HG02571 (cell line): ENCODE data around the gene CAMK1G.

ENCODE experiments used
- ATAC-seq: cut with Tn5 transposase; IDR thresholded peaks from one replicate; pipeline ENCODE4 v1.9.1; 2021; ENCODE audit warnings: mild to moderate bottlenecking, moderate library complexity; ENCODE audit not compliant: unreplicated experiment

The CAMK1G gene

DNA sequence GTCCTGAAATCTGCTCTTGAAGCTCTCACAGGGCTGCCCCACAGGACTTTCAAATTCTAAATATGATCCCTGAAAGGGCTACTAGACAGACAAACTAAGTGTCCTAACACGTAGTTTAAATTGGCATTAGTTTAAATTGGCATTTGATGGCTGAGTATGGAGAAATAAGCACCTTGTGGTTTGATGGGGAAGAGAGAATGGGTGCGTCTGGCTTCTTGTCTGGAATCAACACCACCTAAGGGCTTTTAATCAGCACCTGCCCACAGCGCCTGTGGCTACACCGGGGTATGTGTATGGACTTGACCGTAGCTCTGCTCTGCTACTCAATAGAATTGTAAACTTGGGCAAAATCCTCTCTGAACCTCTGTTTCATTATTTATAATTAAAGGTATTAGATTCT, 74.4 kb downstream of the CAMK1G start:
- ATAC-seq, result no peak

DNA sequence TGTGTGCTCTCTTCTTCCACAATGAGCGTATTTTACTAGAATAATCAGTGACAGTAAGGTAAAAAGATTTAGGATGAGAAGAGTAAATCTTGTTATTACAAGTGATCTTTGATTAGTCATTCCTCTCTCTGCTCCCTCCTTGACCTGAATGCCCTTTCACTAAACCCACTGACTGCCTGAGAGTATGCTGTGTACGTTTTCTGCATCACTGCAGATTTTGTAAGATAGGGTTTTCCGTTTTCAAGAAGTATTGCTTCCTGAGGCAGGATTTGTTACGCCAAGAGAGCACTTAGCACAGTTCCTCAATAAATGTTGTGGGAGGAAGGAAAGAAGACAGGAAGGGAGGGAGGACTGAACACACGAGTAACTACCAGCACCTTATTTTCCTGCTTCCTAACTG, 76.4 kb downstream of the CAMK1G start:
- ATAC-seq, result no peak

DNA sequence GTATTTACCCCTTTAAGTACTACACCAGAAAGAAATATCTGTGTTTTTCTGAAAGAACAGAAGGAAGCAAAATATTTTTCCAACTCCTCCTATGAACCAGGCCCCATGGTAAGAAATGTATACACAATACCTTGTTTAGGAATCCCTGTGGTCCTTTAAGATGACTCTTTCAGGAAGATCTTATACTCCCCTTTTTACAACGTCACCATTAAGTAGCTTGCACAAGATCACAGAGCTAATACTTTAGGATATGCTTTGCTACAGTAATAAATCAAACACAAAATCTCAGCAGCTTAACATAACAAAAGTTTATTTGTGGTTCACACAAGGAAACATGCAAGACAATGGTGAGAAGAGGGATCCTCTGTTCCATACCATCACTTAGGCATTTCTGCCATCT, 77.6 kb downstream of the CAMK1G start:
- ATAC-seq, result no peak

DNA sequence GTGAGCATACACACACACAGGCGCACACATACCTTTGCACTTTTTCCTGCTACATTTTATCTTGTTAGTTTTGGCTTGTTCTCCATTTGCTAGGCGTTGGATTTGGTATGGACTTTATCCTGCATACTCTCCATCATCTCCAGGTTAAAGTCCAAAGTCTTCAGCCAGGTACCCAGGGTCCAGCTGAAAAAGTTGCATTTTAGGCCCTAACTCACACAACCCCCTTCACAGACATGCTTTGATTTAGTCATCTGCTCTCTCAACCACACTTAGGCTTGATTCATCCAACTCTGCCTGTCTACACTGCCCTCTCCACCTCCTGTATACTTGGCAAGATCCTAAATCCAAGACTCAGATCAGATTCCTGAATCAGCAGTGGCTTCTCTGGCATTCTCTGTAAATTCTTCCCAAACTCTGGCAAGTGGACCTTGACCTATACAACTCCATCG, 79.4 kb downstream of the CAMK1G start:
- no peak for ATAC-seq
